Colonic mucosa (tissue), 4 donors: ENCODE measurements around the gene MEDAG. TPM values are rescaled to one million over a fixed set of nuclear protein-coding genes. Genes with fewer than 3 reads are reported as not detected.

Experiments
- DNase-seq: peaks from one replicate; pipeline ENCODE4 v3.0.0-alpha.2; 2020
- H3K27ac ChIP-seq: fragments of 200-600 bp; one replicate; pipeline ENCODE4 v1.8.0; 2021
- H3K27me3 ChIP-seq: fragments of 200-600 bp; one replicate; pipeline ENCODE4 v1.8.0; 2021
- H3K36me3 ChIP-seq: fragments of 200-600 bp; one replicate; pipeline ENCODE4 v1.8.0; 2021
- H3K4me1 ChIP-seq: fragments of 200-600 bp; one replicate; pipeline ENCODE4 v1.8.0; 2021; ENCODE audit warnings: mild to moderate bottlenecking
- H3K4me3 ChIP-seq: fragments of 200-600 bp; one replicate; pipeline ENCODE4 v1.8.0; 2021
- H3K9ac ChIP-seq, 2 donors: one replicate each; pipeline ENCODE4 v1.7.0; 2013; ENCODE audit warnings: control low read depth in 2 of 2, low read depth in 2 of 2, low read length in 2 of 2
- H3K9me3 ChIP-seq: fragments of 200-600 bp; one replicate; pipeline ENCODE4 v1.8.0; 2021
- CTCF ChIP-seq: fragments of 200-600 bp; IDR thresholded peaks from one replicate; pipeline ENCODE4 v1.8.0; 2022; ENCODE audit warnings: antibody characterized with exemption, mild to moderate bottlenecking
- intact Hi-C: fragments of 100-400 bp; cut with DNase I; formaldehyde crosslinking; loops from one replicate; pipeline ENCODE4 v1.14.1; 2022
- total RNA-seq, 2 donors: library from RNA; stranded (reverse); fragmentation: NEBNext Ultra II Directional in 1 of 2; extraction: Animal tissue kit (Norgen Biotek cat#: 25700) in 1 of 2; gene quantifications; one replicate each; pipeline ENCODE4 v1.2.1, GENCODE V29; 2021
- donor health status: healthy.
- donor health status: DM: no; HTN: no; CAD: no.
- donor health status: DM: no; HTN: no; CAD: no.

MEDAG gene
- total RNA-seq, 2 donors from 2014 or later, result 0.62 to 2.6 TPM

- H3K9me3 ChIP-seq, result no peaks in the 10 kb centered on the region
- H3K4me3 ChIP-seq, result no peak overlapping the region
- no peak overlapping the region for H3K27ac ChIP-seq
- H3K36me3 ChIP-seq, result no peaks in the 10 kb centered on the region
- no peak overlapping the region for H3K9ac ChIP-seq
- no peaks in the 10 kb centered on the region for H3K4me1 ChIP-seq
- no peak for TF ChIP-seq CTCF
- intact Hi-C loops, result no loop called here
- peaks cover 19% of the 10 kb centered on the region for H3K27me3 ChIP-seq
- DNase-seq, result no peak
These were observed 5.6 kb upstream of the MEDAG start for GRCh38 chr13:30900436-30900835.

GRCh38 chr13:30900952-30901749 is 4.9 kb upstream of the MEDAG start:
- intact Hi-C loops, result no loop called here
- DNase-seq, result no peak
- Histone ChIP-seq H3K27ac (no peak overlapping the region), H3K4me3 (no peak overlapping the region), H3K4me1 (no peaks in the 10 kb centered on the region), H3K9ac (no peak overlapping the region), H3K27me3 (peaks cover 26% of the 10 kb centered on the region), H3K9me3 (no peaks in the 10 kb centered on the region), H3K36me3 (no peaks in the 10 kb centered on the region)
- TF ChIP-seq CTCF, result no peak

- intact Hi-C loops, result no loop called here
- TF ChIP-seq CTCF, result no peak
- Histone ChIP-seq H3K4me3 (no peak overlapping the region), H3K9me3 (no peaks in the 10 kb centered on the region), H3K27ac (no peak overlapping the region), H3K27me3 (peaks cover 40% of the 10 kb centered on the region), H3K4me1 (no peaks in the 10 kb centered on the region), H3K36me3 (no peaks in the 10 kb centered on the region), H3K9ac (no peak overlapping the region)
- DNase-seq, result no peak
These were observed 2.0 kb upstream of the MEDAG start for GRCh38 chr13:30904043-30904442.

- DNase-seq, result no peak
- H3K27me3 ChIP-seq, result peaks cover 40% of the 10 kb centered on the region
These were observed 460 bp downstream of the MEDAG start for GRCh38 chr13:30906411-30907051.

More at GRCh38 chr13:30906411-30907051, 460 bp downstream of the MEDAG start:
- intact Hi-C loops, result no loop called here
- Histone ChIP-seq H3K4me3 (peak overlapping the region; percentile 15), H3K9me3 (no peaks in the 10 kb centered on the region), H3K9ac (peak overlapping the region in 1 of 2 donors; percentile 26), H3K27ac (no peak overlapping the region), H3K4me1 (no peaks in the 10 kb centered on the region), H3K36me3 (no peaks in the 10 kb centered on the region)
- no peak for TF ChIP-seq CTCF
